Adrenal gland (tissue), 5 donors: ENCODE measurements around the gene LRRC4C.

Source experiments
- CTCF ChIP-seq, 6 experiments: fragments of 450-650 bp in 4 of 6; fragments of 200-600 bp in 2 of 6; sonication (generic) in 1 of 6; IDR thresholded peaks; 1 replicate in 5 of 6; 2 replicates in 1 of 6; pipeline versions ENCODE4 v1.5.1 to v1.8.0; 2016 to 2021; ENCODE audit warnings: antibody characterized with exemption in 6 of 6, mild to moderate bottlenecking in 2 of 6, moderate library complexity in 1 of 6
- POLR2A ChIP-seq, 2 donors: fragments of 450-650 bp; IDR thresholded peaks; one replicate each; pipeline ENCODE4 v1.6.1; 2017; ENCODE audit warnings: antibody characterized with exemption in 2 of 2, mild to moderate bottlenecking in 2 of 2, moderate library complexity in 1 of 2
- donor health status: DM: no; HTN: no; CAD: no.

- no peak for TF ChIP-seq CTCF (IDR thresholded peaks at IDR 0.05)
- TF ChIP-seq POLR2A (IDR thresholded peaks at IDR 0.05): no peak
Measured at GRCh38 chr11:40689823-40690222, 769.6 kb downstream of the LRRC4C start.
